ENCODE data around the gene NDUFB5.

The NDUFB5 gene

GRCh38 chr3:179604321-179605078, at the start of gene NDUFB5, which contains the start of gene MRPL47:
Gene NDUFB5, plus strand, starts transcription at chr3:179604794. Its CDS starts 22 bp downstream, at chr3:179604816.
Gene MRPL47, minus strand, starts transcription at chr3:179604638. Its CDS starts 14 bp downstream, at chr3:179604624.
- peak within 1 kb of the TSS; percentile 80 for H3K27ac ChIP-seq
- no peak for TF ChIP-seq CTCF (conservative IDR thresholded peaks at IDR 0.05)

GRCh38 chr3:179558742-179559364, 45.7 kb upstream of the NDUFB5 start:
- no peak overlapping the region for H3K27ac ChIP-seq
- TF ChIP-seq CTCF (conservative IDR thresholded peaks at IDR 0.05): peak; percentile 93

- no peak overlapping the region for H3K27ac ChIP-seq
- TF ChIP-seq CTCF (conservative IDR thresholded peaks at IDR 0.05): no peak
These were observed 43.8 kb upstream of the NDUFB5 start for GRCh38 chr3:179560791-179561190.

GRCh38 chr3:179562591-179563270, 41.9 kb upstream of the NDUFB5 start, which contains the start of gene ACTL6A:
Gene ACTL6A, plus strand, starts transcription at chr3:179562926. Its CDS starts 167 bp downstream, at chr3:179563093.
- TF ChIP-seq CTCF (conservative IDR thresholded peaks at IDR 0.05): no peak
- H3K27ac ChIP-seq: peak within 1 kb of the TSS; percentile 74

- peak overlapping the region; percentile 74 for H3K27ac ChIP-seq
- peak; percentile 55 for TF ChIP-seq CTCF (conservative IDR thresholded peaks at IDR 0.05)
These were observed 41.3 kb upstream of the NDUFB5 start for GRCh38 chr3:179563271-179563783.

- H3K27ac ChIP-seq: no peak overlapping the region
- TF ChIP-seq CTCF (conservative IDR thresholded peaks at IDR 0.05): no peak
These were observed 39.1 kb upstream of the NDUFB5 start for GRCh38 chr3:179565496-179565895.

- no peak for TF ChIP-seq CTCF (conservative IDR thresholded peaks at IDR 0.05)
- H3K27ac ChIP-seq: no peak overlapping the region
These were observed 23.6 kb upstream of the NDUFB5 start for GRCh38 chr3:179580992-179581391.

Data from VCaP (cell line).